Upper lobe of left lung (tissue), 6 donors: ENCODE measurements around the gene LIX1L. TPM values are rescaled to one million over a fixed set of nuclear protein-coding genes. Genes with fewer than 3 reads are reported as not detected.

ENCODE experiments used
- ATAC-seq, 2 donors: fragments of 200-7000 bp; cut with Tn5 transposase; one replicate each; pipeline ENCODE4 v1.9.1; 2022; ENCODE audit warnings: mild to moderate bottlenecking in 2 of 2, moderate library complexity in 2 of 2; ENCODE audit not compliant: low FRiP score in 2 of 2
- DNase-seq, 2 donors: peaks; one replicate each; pipeline ENCODE4 v3.0.0-alpha.2; 2019 to 2020
- H3K27ac ChIP-seq, 4 donors: fragments of 200-600 bp; sonication (generic); one replicate each; pipeline ENCODE4 v1.5.1; 2016 to 2019
- H3K27me3 ChIP-seq, 4 donors: fragments of 200-600 bp; sonication (generic); one replicate each; pipeline ENCODE4 v1.5.1; 2017 to 2019
- H3K36me3 ChIP-seq, 4 donors: fragments of 200-600 bp; sonication (generic); one replicate each; pipeline ENCODE4 v1.5.1; 2016 to 2019
- H3K4me1 ChIP-seq, 4 donors: fragments of 200-600 bp; sonication (generic); one replicate each; pipeline ENCODE4 v1.5.1; 2018 to 2019
- H3K4me3 ChIP-seq, 4 donors: fragments of 200-600 bp; sonication (generic); one replicate each; pipeline ENCODE4 v1.5.1; 2017 to 2019; ENCODE audit warnings: mild to moderate bottlenecking in 2 of 4, moderate library complexity in 1 of 4
- H3K9me3 ChIP-seq, 4 donors: fragments of 200-600 bp; sonication (generic); one replicate each; pipeline ENCODE4 v1.5.1; 2018 to 2019
- EP300 ChIP-seq, 4 donors: sonication (generic); formaldehyde crosslinking; IDR thresholded peaks; one replicate each; pipeline ENCODE4 v1.5.1; 2017; ENCODE audit warnings: antibody characterized with exemption in 4 of 4, control low read depth in 2 of 4
- POLR2A ChIP-seq, 4 donors: fragments of 450-650 bp; IDR thresholded peaks; one replicate each; pipeline ENCODE4 v1.5.1; 2016 to 2017; ENCODE audit warnings: antibody characterized with exemption in 4 of 4, mild to moderate bottlenecking in 2 of 4
- POLR2AphosphoS5 ChIP-seq, 2 donors: sonication (generic); formaldehyde crosslinking; IDR thresholded peaks; one replicate each; pipeline ENCODE4 v1.5.1; 2017; ENCODE audit warnings: antibody characterized with exemption in 2 of 2
- WGBS, 2 donors: methylation state at CpG; one replicate each; pipeline ENCODE4 v1.1.5; 2017 to 2018; 5-methylcytosine and 5-hydroxymethylcytosine counted together
- total RNA-seq, 6 donors: library from RNA; depleted of rRNA in 4 of 6; stranded (reverse); fragments of >200 nt in 4 of 6; gene quantifications; one replicate each; pipeline versions ENCODE4 v1.1.0 to v1.2.1, GENCODE V29; 2016 to 2021
- TF ChIP-seq, protein P1 (sequence below), 6 experiments: fragments of 450-650 bp in 4 of 6; fragments of 200-600 bp in 2 of 6; sonication (generic) in 2 of 6; IDR thresholded peaks; one replicate each; pipeline ENCODE4 v1.5.1; 2016 to 2019; ENCODE audit warnings: antibody characterized with exemption in 6 of 6
- donor health status: DM: no; HTN: no; CAD: no; lungs with moderate emphysema.
- donor health status: DM: no; HTN: yes; CAD: no; lungs with severe emphysema.

Gene LIX1L
- total RNA-seq, 6 donors from 2014 or later, result 5.2 to 35.6 (median 16.5) TPM

GRCh38 chr1:145994391-145995120, 36.7 kb upstream of the LIX1L start:
- no peak for DNase-seq
- peaks cover 27 to 52% (median 34%) of the 10 kb centered on the region in 4 donors for H3K4me1 ChIP-seq

GRCh38 chr1:145993618-145994390, 36.0 kb upstream of the LIX1L start:
- Histone ChIP-seq H3K4me3 (peak overlapping the region; percentile 70 to 89 (median 77)), H3K9me3 (no peaks in the 10 kb centered on the region), H3K27me3 (no peaks in the 10 kb centered on the region), H3K27ac (peak overlapping the region; percentile 93 to 96 (median 96)), H3K4me1 (peaks cover 26 to 51% (median 27%) of the 10 kb centered on the region in 4 donors), H3K36me3 (peaks cover 26 to 43% (median 32%) of the 10 kb centered on the region in 4 donors)
- peak in 1 of 2 donors; percentile 19 for DNase-seq
- ATAC-seq, result no peak
- WGBS, 2 donors, result 16 to 23% methylated on average over 6 of the region's 6 CpGs
- TF ChIP-seq POLR2AphosphoS5 (IDR thresholded peaks at IDR 0.05) (peak; percentile 5 to 41), POLR2A (IDR thresholded peaks at IDR 0.05) (peak in 3 of 4 donors; percentile 9 to 37 (median 10)), EP300 (IDR thresholded peaks at IDR 0.05) (no peak)
- TF ChIP-seq, protein P1, sequence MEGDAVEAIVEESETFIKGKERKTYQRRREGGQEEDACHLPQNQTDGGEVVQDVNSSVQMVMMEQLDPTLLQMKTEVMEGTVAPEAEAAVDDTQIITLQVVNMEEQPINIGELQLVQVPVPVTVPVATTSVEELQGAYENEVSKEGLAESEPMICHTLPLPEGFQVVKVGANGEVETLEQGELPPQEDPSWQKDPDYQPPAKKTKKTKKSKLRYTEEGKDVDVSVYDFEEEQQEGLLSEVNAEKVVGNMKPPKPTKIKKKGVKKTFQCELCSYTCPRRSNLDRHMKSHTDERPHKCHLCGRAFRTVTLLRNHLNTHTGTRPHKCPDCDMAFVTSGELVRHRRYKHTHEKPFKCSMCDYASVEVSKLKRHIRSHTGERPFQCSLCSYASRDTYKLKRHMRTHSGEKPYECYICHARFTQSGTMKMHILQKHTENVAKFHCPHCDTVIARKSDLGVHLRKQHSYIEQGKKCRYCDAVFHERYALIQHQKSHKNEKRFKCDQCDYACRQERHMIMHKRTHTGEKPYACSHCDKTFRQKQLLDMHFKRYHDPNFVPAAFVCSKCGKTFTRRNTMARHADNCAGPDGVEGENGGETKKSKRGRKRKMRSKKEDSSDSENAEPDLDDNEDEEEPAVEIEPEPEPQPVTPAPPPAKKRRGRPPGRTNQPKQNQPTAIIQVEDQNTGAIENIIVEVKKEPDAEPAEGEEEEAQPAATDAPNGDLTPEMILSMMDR (IDR thresholded peaks at IDR 0.05), result no peak

More at GRCh38 chr1:145994391-145995120, 36.7 kb upstream of the LIX1L start:
- Histone ChIP-seq H3K27ac (peak overlapping the region; percentile 93 to 96 (median 96)), H3K27me3 (no peaks in the 10 kb centered on the region), H3K9me3 (no peaks in the 10 kb centered on the region), H3K36me3 (peaks cover 26 to 43% (median 32%) of the 10 kb centered on the region in 4 donors), H3K4me3 (peak overlapping the region; percentile 70 to 89 (median 77))
- no peak for ATAC-seq
- TF ChIP-seq POLR2A (IDR thresholded peaks at IDR 0.05) (peak in 3 of 4 donors; percentile 5 to 39 (median 19)), POLR2AphosphoS5 (IDR thresholded peaks at IDR 0.05) (peak; percentile 71 to 73), EP300 (IDR thresholded peaks at IDR 0.05) (no peak)
- WGBS, 2 donors, result 8 to 9% methylated on average over 10 of the region's 10 CpGs

- H3K27me3 ChIP-seq, result no peaks in the 10 kb centered on the region
- DNase-seq, result no peak
- H3K4me3 ChIP-seq, result peak overlapping the region; percentile 70 to 89 (median 77)
- TF ChIP-seq POLR2A (IDR thresholded peaks at IDR 0.05), result peak in 1 of 4 donors; percentile 34
- TF ChIP-seq, protein P1 (IDR thresholded peaks at IDR 0.05), result no peak
- no peak for TF ChIP-seq EP300 (IDR thresholded peaks at IDR 0.05)
- TF ChIP-seq POLR2AphosphoS5 (IDR thresholded peaks at IDR 0.05), result no peak
- no peaks in the 10 kb centered on the region for H3K9me3 ChIP-seq
- no peak for ATAC-seq
- peaks cover 26 to 43% (median 32%) of the 10 kb centered on the region in 4 donors for H3K36me3 ChIP-seq
- WGBS, 2 donors, result 15 to 29% methylated on average over 5 of the region's 5 CpGs
- peaks cover 23 to 50% (median 25%) of the 10 kb centered on the region in 4 donors for H3K4me1 ChIP-seq
- peak overlapping the region; percentile 93 to 96 (median 96) for H3K27ac ChIP-seq
Observed at GRCh38 chr1:145992958-145993617, 35.3 kb upstream of the LIX1L start.

- Histone ChIP-seq H3K4me3 (peak overlapping the region; percentile 70 to 89 (median 77)), H3K27me3 (no peaks in the 10 kb centered on the region), H3K4me1 (peaks cover 19 to 47% (median 26%) of the 10 kb centered on the region in 4 donors), H3K27ac (peak overlapping the region; percentile 93 to 96 (median 96)), H3K9me3 (no peaks in the 10 kb centered on the region), H3K36me3 (peaks cover 26 to 43% (median 32%) of the 10 kb centered on the region in 4 donors)
- TF ChIP-seq POLR2AphosphoS5 (IDR thresholded peaks at IDR 0.05), result peak in 1 of 2 donors; percentile 81
- TF ChIP-seq EP300 (IDR thresholded peaks at IDR 0.05), result no peak
- TF ChIP-seq, protein P1 (IDR thresholded peaks at IDR 0.05), result no peak
- peak in 3 of 4 donors; percentile 11 to 62 (median 34) for TF ChIP-seq POLR2A (IDR thresholded peaks at IDR 0.05)
- 25 to 41% methylated on average over 1 of the region's 1 CpG for WGBS, 2 donors
- no peak for DNase-seq
- no peak for ATAC-seq
Observed at GRCh38 chr1:145992502-145992936, 34.7 kb upstream of the LIX1L start.
